Mucosa of descending colon (tissue), 3 donors: ENCODE data around the gene CRYGA. TPM values are rescaled to one million over a fixed set of nuclear protein-coding genes. Genes with fewer than 3 reads are reported as not detected.

Source experiments
- ATAC-seq: fragments of 200-7000 bp; cut with Tn5 transposase; one replicate; pipeline ENCODE4 v1.9.1; 2020; ENCODE audit warnings: mild to moderate bottlenecking, moderate library complexity
- DNase-seq, 3 donors: peaks; one replicate each; pipeline ENCODE4 v3.0.0-alpha.2; 2020
- H3K36me3 ChIP-seq: fragments of 200-600 bp; one replicate; pipeline ENCODE4 v1.8.0; 2021; ENCODE audit warnings: low read depth, mild to moderate bottlenecking
- H3K4me1 ChIP-seq: fragments of 200-600 bp; one replicate; pipeline ENCODE4 v1.8.0; 2021; ENCODE audit warnings: low read depth, mild to moderate bottlenecking
- H3K4me3 ChIP-seq: fragments of 200-600 bp; one replicate; pipeline ENCODE4 v1.8.0; 2021; ENCODE audit warnings: mild to moderate bottlenecking
- H3K9me3 ChIP-seq: fragments of 200-600 bp; one replicate; pipeline ENCODE4 v1.8.0; 2021; ENCODE audit warnings: mild to moderate bottlenecking
- intact Hi-C, 2 donors: fragments of 100-400 bp; cut with DNase I in 1 of 2; cut with micrococcal nuclease in 1 of 2; formaldehyde crosslinking; loops; one replicate each; pipeline versions ENCODE4 v1.11.0 to v1.11.1; 2022; cut with DNase I, micrococcal nuclease
- total RNA-seq, 3 donors: library from RNA; stranded (reverse); fragmentation: NEBNext Ultra II Directional in 2 of 3; extraction: Animal tissue kit (Norgen Biotek cat#: 25700) in 2 of 3; gene quantifications; one replicate each; pipeline versions ENCODE4 v1.2.1 to v1.2.4, GENCODE V29; 2021 to 2023
- TF ChIP-seq, protein P1 (sequence below): fragments of 200-600 bp; IDR thresholded peaks from one replicate; pipeline ENCODE4 v1.8.0; 2022; ENCODE audit warnings: antibody characterized with exemption, mild to moderate bottlenecking
- donor health status: DM: no; HTN: no; CAD: no; lungs with moderate emphysema.
- donor health status: DM: no; HTN: no; CAD: no.
- donor health status: DM: no; HTN: yes; CAD: no.

CRYGA gene
- total RNA-seq, 3 donors from 2014 or later, result not detected

DNA sequence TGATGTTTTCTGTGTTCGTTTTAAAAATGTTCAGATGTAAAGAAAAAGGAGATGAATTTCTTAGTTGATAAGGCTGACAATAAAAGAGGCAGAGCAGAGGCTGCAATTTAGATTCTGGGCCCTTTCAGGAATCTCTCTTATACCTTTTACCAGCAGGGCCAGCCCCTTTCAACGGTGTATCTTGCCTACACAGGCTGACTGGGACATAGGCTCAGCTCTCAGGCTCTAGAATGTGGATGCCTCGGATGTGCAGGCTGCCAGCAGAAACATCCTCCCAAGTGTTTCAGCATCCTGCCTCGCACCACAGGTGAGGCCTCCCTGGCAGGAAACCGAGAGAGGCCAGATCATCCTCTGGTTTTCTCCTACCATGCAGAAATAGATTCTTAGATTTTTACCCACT lies 23.1 kb upstream of the CRYGA start:
- H3K4me3 ChIP-seq, result no peak overlapping the region
- TF ChIP-seq, protein P1, sequence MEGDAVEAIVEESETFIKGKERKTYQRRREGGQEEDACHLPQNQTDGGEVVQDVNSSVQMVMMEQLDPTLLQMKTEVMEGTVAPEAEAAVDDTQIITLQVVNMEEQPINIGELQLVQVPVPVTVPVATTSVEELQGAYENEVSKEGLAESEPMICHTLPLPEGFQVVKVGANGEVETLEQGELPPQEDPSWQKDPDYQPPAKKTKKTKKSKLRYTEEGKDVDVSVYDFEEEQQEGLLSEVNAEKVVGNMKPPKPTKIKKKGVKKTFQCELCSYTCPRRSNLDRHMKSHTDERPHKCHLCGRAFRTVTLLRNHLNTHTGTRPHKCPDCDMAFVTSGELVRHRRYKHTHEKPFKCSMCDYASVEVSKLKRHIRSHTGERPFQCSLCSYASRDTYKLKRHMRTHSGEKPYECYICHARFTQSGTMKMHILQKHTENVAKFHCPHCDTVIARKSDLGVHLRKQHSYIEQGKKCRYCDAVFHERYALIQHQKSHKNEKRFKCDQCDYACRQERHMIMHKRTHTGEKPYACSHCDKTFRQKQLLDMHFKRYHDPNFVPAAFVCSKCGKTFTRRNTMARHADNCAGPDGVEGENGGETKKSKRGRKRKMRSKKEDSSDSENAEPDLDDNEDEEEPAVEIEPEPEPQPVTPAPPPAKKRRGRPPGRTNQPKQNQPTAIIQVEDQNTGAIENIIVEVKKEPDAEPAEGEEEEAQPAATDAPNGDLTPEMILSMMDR, result no peak
- H3K36me3 ChIP-seq, result no peaks in the 10 kb centered on the region
- H3K4me1 ChIP-seq, result no peaks in the 10 kb centered on the region
- intact Hi-C loops, result no loop called here
- ATAC-seq (no peak), DNase-seq (no peak)
- no peaks in the 10 kb centered on the region for H3K9me3 ChIP-seq

DNA sequence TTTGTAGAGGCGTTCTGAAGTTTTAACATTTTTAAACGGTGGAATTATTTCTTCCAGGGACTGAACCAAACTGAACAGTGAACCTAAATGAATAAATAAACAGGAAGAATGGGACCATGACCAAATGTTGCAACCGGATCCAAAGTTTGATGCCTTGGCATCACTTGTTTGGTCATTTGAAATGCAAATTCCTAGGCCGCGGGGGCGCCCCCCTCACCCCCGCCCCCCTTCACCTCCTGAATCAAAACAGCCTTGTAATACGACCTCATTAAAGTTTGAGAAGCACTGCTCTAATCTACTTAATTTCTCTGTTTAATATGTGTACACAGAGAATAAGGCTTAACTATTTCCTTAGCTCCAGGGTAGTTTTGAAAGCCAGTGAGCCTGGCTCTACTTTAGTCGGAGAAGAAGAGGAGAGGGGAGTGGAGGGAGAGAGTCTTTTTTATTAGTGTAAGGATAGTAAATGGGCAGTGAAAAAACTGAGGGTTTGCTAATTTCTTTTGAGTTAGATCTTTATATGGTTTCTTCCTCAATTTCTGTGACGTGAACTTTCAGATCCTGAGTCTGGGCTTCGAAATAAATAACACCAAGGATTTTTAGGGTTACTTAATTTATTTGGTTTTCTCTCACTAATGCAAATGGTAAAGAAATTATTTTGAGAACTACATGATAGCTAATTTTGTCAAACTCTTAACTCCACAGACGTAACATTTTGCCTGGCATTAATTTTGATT lies 20.8 kb upstream of the CRYGA start:
- Histone ChIP-seq H3K36me3 (no peaks in the 10 kb centered on the region), H3K4me1 (no peaks in the 10 kb centered on the region), H3K9me3 (no peaks in the 10 kb centered on the region), H3K4me3 (no peak overlapping the region)
- intact Hi-C loops, result no loop called here
- TF ChIP-seq, protein P1, result no peak
- ATAC-seq, result no peak
- no peak for DNase-seq

DNA sequence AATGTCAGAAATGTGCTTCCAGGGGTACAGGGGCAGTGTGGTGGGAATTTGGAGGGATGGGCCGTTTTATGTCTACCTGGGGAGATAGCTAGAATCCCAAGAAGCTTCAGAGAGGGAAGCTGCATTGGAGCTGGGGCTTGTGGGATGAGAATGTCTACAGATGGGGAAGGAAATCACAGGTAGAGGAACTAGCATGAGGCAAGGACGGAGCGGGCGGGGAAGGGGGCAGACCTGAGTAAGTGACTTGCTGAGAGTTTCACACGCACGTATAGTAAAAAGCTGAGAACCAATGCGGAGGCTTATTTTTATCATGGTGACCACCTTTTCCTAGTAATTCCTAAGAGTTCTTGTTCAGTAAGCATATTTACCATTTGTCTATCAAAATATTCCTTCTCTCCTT lies 20.1 kb upstream of the CRYGA start:
- no peak for ATAC-seq
- no peaks in the 10 kb centered on the region for H3K4me1 ChIP-seq

DNA sequence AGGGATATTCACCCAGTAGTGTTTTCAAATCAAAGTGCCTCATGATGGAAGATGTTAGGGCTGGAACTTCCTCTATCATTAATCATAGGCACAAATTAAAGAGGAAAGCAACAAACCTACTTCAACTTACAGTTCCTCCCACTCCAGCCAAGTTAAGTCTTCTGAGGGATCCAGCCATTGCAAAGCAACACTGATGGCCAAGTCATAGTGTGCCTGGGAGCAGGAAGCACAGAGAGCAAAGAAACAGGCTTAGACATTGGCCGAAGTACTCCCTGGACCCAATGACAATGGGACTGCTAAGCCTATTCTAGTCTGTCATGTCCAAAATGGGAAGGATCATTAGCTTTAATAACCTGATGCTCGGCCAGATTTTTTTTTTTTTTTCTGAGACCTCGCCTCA lies 19.4 kb upstream of the CRYGA start:
- Histone ChIP-seq H3K9me3 (no peaks in the 10 kb centered on the region), H3K4me3 (no peak overlapping the region), H3K36me3 (no peaks in the 10 kb centered on the region), H3K4me1 (no peaks in the 10 kb centered on the region)
- intact Hi-C loops, result no loop called here
- TF ChIP-seq, protein P1, result no peak
- ATAC-seq (no peak), DNase-seq (no peak)

More for the DNA sequence above, 20.1 kb upstream of the CRYGA start:
- intact Hi-C loops, result no loop called here
- no peak overlapping the region for H3K4me3 ChIP-seq
- H3K9me3 ChIP-seq, result no peaks in the 10 kb centered on the region
- DNase-seq, result no peak
- TF ChIP-seq, protein P1, result no peak
- no peaks in the 10 kb centered on the region for H3K36me3 ChIP-seq

DNA sequence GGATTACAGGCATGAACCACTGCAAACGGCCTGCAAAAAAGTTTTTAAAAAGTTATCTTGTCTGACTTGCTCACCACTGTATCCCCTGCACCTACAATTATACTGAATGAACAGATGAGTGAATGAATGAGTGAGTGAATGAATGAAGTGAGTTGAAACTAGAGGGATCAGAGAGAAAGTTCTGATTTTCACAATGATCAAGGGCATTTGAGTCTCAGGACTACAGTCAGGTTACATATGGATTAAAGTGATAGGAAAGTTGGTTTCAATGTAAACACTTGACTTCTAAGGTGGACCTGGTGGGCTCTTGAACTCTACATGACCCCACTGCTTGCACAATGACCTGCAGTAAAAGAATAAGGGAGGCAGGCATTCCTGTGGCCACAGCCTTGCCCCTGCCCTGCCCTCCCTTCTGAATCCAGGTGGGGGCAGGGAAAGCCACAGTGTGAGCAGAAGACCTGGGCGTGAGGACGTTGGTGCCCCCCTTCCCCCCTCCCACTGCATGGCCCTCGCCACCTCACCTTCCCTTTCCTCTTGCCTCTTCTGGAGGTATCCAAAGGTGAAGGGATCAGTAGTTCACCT lies 15.7 kb upstream of the CRYGA start:
- H3K36me3 ChIP-seq, result no peaks in the 10 kb centered on the region
- no peaks in the 10 kb centered on the region for H3K4me1 ChIP-seq
- no peaks in the 10 kb centered on the region for H3K9me3 ChIP-seq
- DNase-seq (no peak), ATAC-seq (peak; percentile 12)
- intact Hi-C loops, result loop anchor here in 1 of 2 donors (10.0 kb wide), 1 partner anchor 76 kb away; the partner anchor contains the start of gene IDH1
- TF ChIP-seq, protein P1, result no peak
- H3K4me3 ChIP-seq, result no peak overlapping the region
